ENCODE results near the gene CIT. TPM values are rescaled to one million over a fixed set of nuclear protein-coding genes. Genes with fewer than 3 reads are reported as not detected.

CIT gene
- total and polyA plus RNA-seq, 10 of the 15 experiments (the other 5 are each of a cell fraction or from before 2014, with no cell fraction given) = 1.0 to 38.2 (median 14.9) TPM

DNA sequence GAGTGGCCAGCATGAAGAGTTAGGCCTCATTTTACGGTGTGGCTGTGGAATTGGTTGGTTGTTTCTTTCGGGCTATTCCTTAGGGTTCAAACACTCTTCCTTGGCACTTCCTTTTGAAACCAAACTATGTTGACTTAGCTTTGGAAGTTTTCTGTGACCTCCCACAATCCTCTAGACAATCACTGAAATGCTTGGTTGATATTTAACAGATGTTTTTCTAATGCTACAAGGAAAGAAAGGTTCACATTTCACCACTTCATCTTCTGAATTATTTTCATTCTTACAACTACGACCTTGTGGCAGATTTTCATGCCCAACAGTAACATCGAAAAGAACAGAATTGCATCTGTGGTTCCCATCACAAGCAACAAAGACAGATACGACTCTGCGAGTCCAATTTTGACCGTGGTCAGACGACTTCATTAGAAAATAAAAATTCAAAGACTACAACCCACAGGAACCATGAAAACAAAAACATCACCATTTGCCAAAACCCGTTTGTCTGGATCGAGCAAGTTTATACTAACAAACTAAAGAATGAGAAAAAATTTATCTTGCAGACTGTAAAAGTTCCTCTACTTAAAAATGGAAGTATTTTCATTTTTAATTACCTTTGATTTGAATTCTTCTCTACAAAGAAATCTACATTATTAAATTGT is 192.3 kb downstream of the CIT start:
- Histone ChIP-seq H3K9me3 (replicated peaks; ENCODE audit: control insufficient read depth, insufficient read depth, low read length) (no peaks in the 10 kb centered on the region), H3K27me3 (replicated peaks in 1 of 2; ENCODE audit: control insufficient read depth in 2 of 2, insufficient read depth in 2 of 2, low read length in 1 of 2) (no peaks in the 10 kb centered on the region), H3K9ac (ENCODE audit: control insufficient read depth, insufficient read depth, low read length) (no peak overlapping the region), H3K79me2 (ENCODE audit: control insufficient read depth, insufficient read depth, low read length) (no peaks in the 10 kb centered on the region), H3K4me3 (no peak overlapping the region), H3K4me2 (ENCODE audit: control insufficient read depth, insufficient read depth) (no peak overlapping the region), H2AFZ (ENCODE audit: control insufficient read depth, low read depth, low read length) (no peak overlapping the region), H3K4me1 (ENCODE audit: control insufficient read depth, insufficient read depth, low read length) (peaks cover 20% of the 10 kb centered on the region), H3K36me3 (ENCODE audit: control insufficient read depth in 2 of 2, insufficient read depth in 2 of 2, low read length in 1 of 2) (peaks cover 8 to 15% of the 10 kb centered on the region in 2 experiments; a peak in 3 of 4 replicates), H3K27ac (ENCODE audit: control insufficient read depth, insufficient read depth) (no peak overlapping the region), H4K20me1 (ENCODE audit: control insufficient read depth, insufficient read depth) (no peaks in the 10 kb centered on the region)
- ChIA-PET SMC1A (ENCODE audit: uncharacterized antibody, unreplicated experiment) (no interaction called here), RAD21 (ENCODE audit: unreplicated experiment) (no interaction called here), POLR2A (no interaction called here), CTCF (interaction anchor here (3.7 to 8.6 kb wide), 2 partner anchors 11 to 14 kb away, joined by 11 to 91 read pairs; partner anchors contain the start of gene PRKAB1)
- in situ Hi-C loops (cut with MboI) (no loop called here), intact Hi-C loops (cut with micrococcal nuclease; ENCODE audit: unreplicated experiment) (no loop called here)
- BruUV-seq (replicated peaks) = no TSS peak
- TF ChIP-seq NR2C1 (IDR thresholded peaks at IDR 0.05) (no peak), RB1 (IDR thresholded peaks at IDR 0.05; ENCODE audit: borderline replicate concordance) (no peak), TARDBP (IDR thresholded peaks at IDR 0.05; ENCODE audit: borderline replicate concordance) (no peak), ZNF274 (IDR thresholded peaks at IDR 0.05; ENCODE audit: insufficient read depth, insufficient read length) (no peak), EGR1 (IDR thresholded peaks at IDR 0.05; ENCODE audit: borderline replicate concordance in 1 of 2, low read depth in 2 of 2, low read length in 2 of 2) (no peak), BRCA1 (IDR thresholded peaks at IDR 0.05; ENCODE audit: low read depth, low read length) (no peak), YBX1 (IDR thresholded peaks at IDR 0.05) (no peak), SRF (IDR thresholded peaks at IDR 0.05; ENCODE audit: low read depth in 2 of 2, low read length in 2 of 2) (no peak), MXI1 (IDR thresholded peaks at IDR 0.05; ENCODE audit: low read depth, low read length) (no peak), PAX8 (IDR thresholded peaks at IDR 0.05) (no peak), SMAD5 (IDR thresholded peaks at IDR 0.05; ENCODE audit: low read depth) (no peak), HDAC6 (IDR thresholded peaks at IDR 0.05; ENCODE audit: unreplicated experiment) (no peak), FOXM1 (IDR thresholded peaks at IDR 0.05; ENCODE audit: low read depth, low read length) (no peak), SPI1 (IDR thresholded peaks at IDR 0.05; ENCODE audit: borderline replicate concordance, insufficient read depth, low read depth, low read length) (no peak), LARP7 (IDR thresholded peaks at IDR 0.05) (no peak), PKNOX1 (IDR thresholded peaks at IDR 0.05) (no peak)
- TF ChIP-seq, protein P1, sequence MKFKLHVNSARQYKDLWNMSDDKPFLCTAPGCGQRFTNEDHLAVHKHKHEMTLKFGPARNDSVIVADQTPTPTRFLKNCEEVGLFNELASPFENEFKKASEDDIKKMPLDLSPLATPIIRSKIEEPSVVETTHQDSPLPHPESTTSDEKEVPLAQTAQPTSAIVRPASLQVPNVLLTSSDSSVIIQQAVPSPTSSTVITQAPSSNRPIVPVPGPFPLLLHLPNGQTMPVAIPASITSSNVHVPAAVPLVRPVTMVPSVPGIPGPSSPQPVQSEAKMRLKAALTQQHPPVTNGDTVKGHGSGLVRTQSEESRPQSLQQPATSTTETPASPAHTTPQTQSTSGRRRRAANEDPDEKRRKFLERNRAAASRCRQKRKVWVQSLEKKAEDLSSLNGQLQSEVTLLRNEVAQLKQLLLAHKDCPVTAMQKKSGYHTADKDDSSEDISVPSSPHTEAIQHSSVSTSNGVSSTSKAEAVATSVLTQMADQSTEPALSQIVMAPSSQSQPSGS (IDR thresholded peaks at IDR 0.05; ENCODE audit: low read length) = no peak
- ATAC-seq = no peak
- FAIRE-seq = no peak
- DNase-seq (ENCODE audit: low read depth, low spot score) = no peak
- WGBS (ENCODE audit: insufficient coverage, insufficient replicate concordance, low lambda C conversion rate, missing lambda C conversion rate) = 81% methylated on average over 10 of the region's 10 CpGs
